Fibroblast of lung (primary cell): Measurements from ENCODE around the gene LARP4B.

ENCODE experiments used
- EZH2 ChIP-seq: IDR thresholded peaks from 2 replicates; pipeline ENCODE4 v1.5.1; 2012; ENCODE audit warnings: low read length, control low read depth, mild to moderate bottlenecking; ENCODE audit errors: missing control alignments
- TF ChIP-seq, protein P1 (sequence below), 2 donors: IDR thresholded peaks in 1 of 2; conservative IDR thresholded peaks in 1 of 2; 1 replicate in 1 of 2; 2 replicates in 1 of 2; pipeline ENCODE4 v1.5.1; 2011 to 2012; ENCODE audit warnings: low read length in 2 of 2, control low read depth in 1 of 2, inconsistent platforms in 1 of 2, low read depth in 1 of 2, mild to moderate bottlenecking in 1 of 2

DNA sequence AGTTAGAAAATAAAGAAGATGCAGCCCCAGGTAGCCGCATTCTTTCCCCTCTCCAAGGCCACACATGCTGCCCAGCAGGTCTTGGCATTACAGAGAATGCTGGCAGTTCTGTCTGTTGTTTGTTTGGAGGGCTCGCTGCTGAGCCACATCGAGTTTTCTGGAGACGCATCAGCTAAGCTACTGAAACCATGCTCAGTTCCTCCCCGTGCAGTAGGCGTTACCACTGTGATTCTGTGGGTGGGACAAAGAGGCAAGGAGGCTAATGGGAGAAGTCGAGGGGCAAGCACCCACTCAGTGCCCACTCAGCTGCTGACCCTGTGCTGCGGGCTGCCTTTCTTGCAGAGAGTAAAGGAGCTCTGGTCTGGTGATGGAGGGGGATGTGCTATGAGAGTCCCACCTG, 41.3 kb upstream of the LARP4B start:
- TF ChIP-seq, protein P1, sequence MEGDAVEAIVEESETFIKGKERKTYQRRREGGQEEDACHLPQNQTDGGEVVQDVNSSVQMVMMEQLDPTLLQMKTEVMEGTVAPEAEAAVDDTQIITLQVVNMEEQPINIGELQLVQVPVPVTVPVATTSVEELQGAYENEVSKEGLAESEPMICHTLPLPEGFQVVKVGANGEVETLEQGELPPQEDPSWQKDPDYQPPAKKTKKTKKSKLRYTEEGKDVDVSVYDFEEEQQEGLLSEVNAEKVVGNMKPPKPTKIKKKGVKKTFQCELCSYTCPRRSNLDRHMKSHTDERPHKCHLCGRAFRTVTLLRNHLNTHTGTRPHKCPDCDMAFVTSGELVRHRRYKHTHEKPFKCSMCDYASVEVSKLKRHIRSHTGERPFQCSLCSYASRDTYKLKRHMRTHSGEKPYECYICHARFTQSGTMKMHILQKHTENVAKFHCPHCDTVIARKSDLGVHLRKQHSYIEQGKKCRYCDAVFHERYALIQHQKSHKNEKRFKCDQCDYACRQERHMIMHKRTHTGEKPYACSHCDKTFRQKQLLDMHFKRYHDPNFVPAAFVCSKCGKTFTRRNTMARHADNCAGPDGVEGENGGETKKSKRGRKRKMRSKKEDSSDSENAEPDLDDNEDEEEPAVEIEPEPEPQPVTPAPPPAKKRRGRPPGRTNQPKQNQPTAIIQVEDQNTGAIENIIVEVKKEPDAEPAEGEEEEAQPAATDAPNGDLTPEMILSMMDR (conservative IDR thresholded peaks at IDR 0.05 in 1 of 2, IDR thresholded peaks at IDR 0.05 in 1 of 2; ENCODE audit: low read depth in 1 of 2, low read length in 2 of 2): no peak
- no peak for TF ChIP-seq EZH2
